ENCODE measurements around the gene VGLL4.

DNA sequence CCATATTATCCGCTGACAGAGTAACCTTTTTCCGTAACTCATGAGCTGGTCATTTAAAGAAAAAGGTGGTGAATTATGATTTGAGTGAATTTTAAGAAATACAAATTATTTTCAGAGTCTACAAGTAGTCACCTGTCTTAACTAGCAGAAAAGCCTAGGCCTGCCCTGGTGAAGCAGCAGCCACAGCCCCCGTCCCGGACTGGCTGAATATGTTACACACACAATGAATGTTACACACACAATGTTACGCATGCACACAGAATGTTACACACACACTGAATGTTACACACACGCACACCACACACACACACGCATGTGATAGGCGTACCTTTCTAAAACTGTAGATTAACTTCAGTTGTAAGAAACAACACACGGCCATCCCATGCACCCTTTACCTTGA lies 77.8 kb downstream of the VGLL4 start:
- TF ChIP-seq, protein P1, sequence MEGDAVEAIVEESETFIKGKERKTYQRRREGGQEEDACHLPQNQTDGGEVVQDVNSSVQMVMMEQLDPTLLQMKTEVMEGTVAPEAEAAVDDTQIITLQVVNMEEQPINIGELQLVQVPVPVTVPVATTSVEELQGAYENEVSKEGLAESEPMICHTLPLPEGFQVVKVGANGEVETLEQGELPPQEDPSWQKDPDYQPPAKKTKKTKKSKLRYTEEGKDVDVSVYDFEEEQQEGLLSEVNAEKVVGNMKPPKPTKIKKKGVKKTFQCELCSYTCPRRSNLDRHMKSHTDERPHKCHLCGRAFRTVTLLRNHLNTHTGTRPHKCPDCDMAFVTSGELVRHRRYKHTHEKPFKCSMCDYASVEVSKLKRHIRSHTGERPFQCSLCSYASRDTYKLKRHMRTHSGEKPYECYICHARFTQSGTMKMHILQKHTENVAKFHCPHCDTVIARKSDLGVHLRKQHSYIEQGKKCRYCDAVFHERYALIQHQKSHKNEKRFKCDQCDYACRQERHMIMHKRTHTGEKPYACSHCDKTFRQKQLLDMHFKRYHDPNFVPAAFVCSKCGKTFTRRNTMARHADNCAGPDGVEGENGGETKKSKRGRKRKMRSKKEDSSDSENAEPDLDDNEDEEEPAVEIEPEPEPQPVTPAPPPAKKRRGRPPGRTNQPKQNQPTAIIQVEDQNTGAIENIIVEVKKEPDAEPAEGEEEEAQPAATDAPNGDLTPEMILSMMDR (conservative IDR thresholded peaks at IDR 0.05; ENCODE audit: low read depth, low read length) = no peak
- no peak for TF ChIP-seq EZH2phosphoT487 (IDR thresholded peaks at IDR 0.05; ENCODE audit: borderline replicate concordance, low read length)

All from PC-3 (cell line).